Measurements from ENCODE around the gene HPRT1. TPM values are rescaled to one million over a fixed set of nuclear protein-coding genes. Genes with fewer than 3 reads are reported as not detected.

Gene HPRT1
- total RNA-seq, 6 experiments from 2014 or later, result 42.0 to 51.8 (median 49.6) TPM

GRCh38 chrX:134452596-134452995 lies 7.4 kb upstream of the HPRT1 start:
- Mint-ChIP-seq H3K27me3 (ENCODE audit: insufficient read depth) (no peaks in the 10 kb centered on the region), H3K36me3 (ENCODE audit: low read depth) (no peaks in the 10 kb centered on the region), H3K27ac (no peak overlapping the region), H3K4me1 (ENCODE audit: low read depth) (no peaks in the 10 kb centered on the region; the same call in 1 of the 2 replicates), H3K4me3 (no peak overlapping the region), H3K9me3 (no peaks in the 10 kb centered on the region)
- no peak for TF ChIP-seq CTCF (IDR thresholded peaks at IDR 0.05)
- no peak for DNase-seq

GRCh38 chrX:134453631-134454030 lies 6.3 kb upstream of the HPRT1 start:
- DNase-seq, result no peak
- TF ChIP-seq CTCF (IDR thresholded peaks at IDR 0.05), result no peak
- no peak overlapping the region for H3K27ac Mint-ChIP-seq
- no peaks in the 10 kb centered on the region for H3K9me3 Mint-ChIP-seq
- no peaks in the 10 kb centered on the region; the same call in 1 of the 2 replicates for H3K4me1 Mint-ChIP-seq (ENCODE audit: low read depth)
- H3K4me3 Mint-ChIP-seq, result no peak overlapping the region
- no peaks in the 10 kb centered on the region for H3K27me3 Mint-ChIP-seq (ENCODE audit: insufficient read depth)
- H3K36me3 Mint-ChIP-seq (ENCODE audit: low read depth), result no peaks in the 10 kb centered on the region

- Mint-ChIP-seq H3K27me3 (ENCODE audit: insufficient read depth) (no peaks in the 10 kb centered on the region), H3K9me3 (no peaks in the 10 kb centered on the region), H3K4me3 (no peak overlapping the region), H3K27ac (no peak overlapping the region), H3K36me3 (ENCODE audit: low read depth) (no peaks in the 10 kb centered on the region), H3K4me1 (ENCODE audit: low read depth) (no peaks in the 10 kb centered on the region; the same call in 1 of the 2 replicates)
- DNase-seq, result no peak
- TF ChIP-seq CTCF (IDR thresholded peaks at IDR 0.05), result no peak
Observed at GRCh38 chrX:134454506-134454905, 5.5 kb upstream of the HPRT1 start.

GRCh38 chrX:134457708-134458107 lies 2.3 kb upstream of the HPRT1 start:
- Mint-ChIP-seq H3K27ac (no peak overlapping the region), H3K36me3 (ENCODE audit: low read depth) (no peaks in the 10 kb centered on the region), H3K4me1 (ENCODE audit: low read depth) (peaks cover 7% of the 10 kb centered on the region), H3K4me3 (no peak overlapping the region), H3K27me3 (ENCODE audit: insufficient read depth) (no peaks in the 10 kb centered on the region), H3K9me3 (no peaks in the 10 kb centered on the region)
- no peak for DNase-seq
- TF ChIP-seq CTCF (IDR thresholded peaks at IDR 0.05), result no peak

GRCh38 chrX:134459683-134460004 lies 321 bp upstream of the HPRT1 start:
- H3K27ac Mint-ChIP-seq, result peak overlapping the region; percentile 84
- H3K9me3 Mint-ChIP-seq, result no peaks in the 10 kb centered on the region
- H3K36me3 Mint-ChIP-seq (ENCODE audit: low read depth), result no peaks in the 10 kb centered on the region
- DNase-seq, result no peak
- peaks cover 14% of the 10 kb centered on the region for H3K4me1 Mint-ChIP-seq (ENCODE audit: low read depth)
- no peaks in the 10 kb centered on the region for H3K27me3 Mint-ChIP-seq (ENCODE audit: insufficient read depth)
- TF ChIP-seq CTCF (IDR thresholded peaks at IDR 0.05), result no peak
- peak overlapping the region; percentile 90 for H3K4me3 Mint-ChIP-seq

GRCh38 chrX:134460862-134461220 lies 876 bp downstream of the HPRT1 start:
- Mint-ChIP-seq H3K27ac (peak overlapping the region; percentile 83), H3K9me3 (no peaks in the 10 kb centered on the region), H3K4me1 (ENCODE audit: low read depth) (peaks cover 14% of the 10 kb centered on the region), H3K36me3 (ENCODE audit: low read depth) (no peaks in the 10 kb centered on the region), H3K27me3 (ENCODE audit: insufficient read depth) (no peaks in the 10 kb centered on the region), H3K4me3 (peak overlapping the region; percentile 90)
- no peak for DNase-seq
- no peak for TF ChIP-seq CTCF (IDR thresholded peaks at IDR 0.05)
